RWPE2 (cell line): ENCODE measurements around the gene ADM5.

Experiments used
- ATAC-seq: fragments of 200-7000 bp; cut with Tn5 transposase; 3 replicates; pipeline ENCODE4 v1.9.1; 2021; ENCODE audit warnings: low read depth
- DNase-seq: peaks from one replicate; pipeline ENCODE4 v3.0.0-alpha.2; 2020; ENCODE audit warnings: low spot score
- H3K27ac ChIP-seq: fragments of 450-650 bp; 2 replicates; pipeline ENCODE4 v1.5.1; 2017; ENCODE audit warnings: mild to moderate bottlenecking; ENCODE audit not compliant: poor library complexity, severe bottlenecking
- H3K27me3 ChIP-seq: fragments of 250-450 bp; sonication (Bioruptor Pico); 2 replicates; pipeline ENCODE4 v1.5.1; 2021; ENCODE audit warnings: mild to moderate bottlenecking, moderate library complexity; ENCODE audit not compliant: insufficient read depth, poor library complexity, severe bottlenecking
- H3K36me3 ChIP-seq: fragments of 250-450 bp; sonication (Bioruptor Pico); 2 replicates; pipeline ENCODE4 v1.5.1; 2020; ENCODE audit warnings: low read depth, mild to moderate bottlenecking, moderate library complexity
- H3K4me1 ChIP-seq: fragments of 250-450 bp; sonication (Bioruptor Pico); 2 replicates; pipeline ENCODE4 v1.5.1; 2021; ENCODE audit warnings: mild to moderate bottlenecking, moderate library complexity; ENCODE audit not compliant: insufficient read depth, poor library complexity, severe bottlenecking
- H3K4me3 ChIP-seq: fragments of 250-450 bp; sonication (Bioruptor Pico); 2 replicates; pipeline ENCODE4 v1.5.1; 2021; ENCODE audit warnings: mild to moderate bottlenecking, moderate library complexity; ENCODE audit not compliant: severe bottlenecking
- H3K9me3 ChIP-seq: fragments of 250-450 bp; sonication (Bioruptor Pico); 2 replicates; pipeline ENCODE4 v1.5.1; 2021; ENCODE audit warnings: mild to moderate bottlenecking, moderate library complexity; ENCODE audit not compliant: severe bottlenecking
- TF ChIP-seq, protein P1 (sequence below): fragments of 450-650 bp; IDR thresholded peaks from one replicate; pipeline ENCODE4 v1.5.1; 2017; ENCODE audit warnings: mild to moderate bottlenecking, moderate library complexity; ENCODE audit not compliant: poor library complexity, severe bottlenecking

ADM5 gene, protein sequence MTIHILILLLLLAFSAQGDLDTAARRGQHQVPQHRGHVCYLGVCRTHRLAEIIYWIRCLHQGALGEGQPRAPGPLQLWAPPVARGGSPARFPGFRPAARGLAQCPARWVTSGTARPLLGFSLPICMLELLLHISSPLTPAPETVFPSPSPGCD

DNA sequence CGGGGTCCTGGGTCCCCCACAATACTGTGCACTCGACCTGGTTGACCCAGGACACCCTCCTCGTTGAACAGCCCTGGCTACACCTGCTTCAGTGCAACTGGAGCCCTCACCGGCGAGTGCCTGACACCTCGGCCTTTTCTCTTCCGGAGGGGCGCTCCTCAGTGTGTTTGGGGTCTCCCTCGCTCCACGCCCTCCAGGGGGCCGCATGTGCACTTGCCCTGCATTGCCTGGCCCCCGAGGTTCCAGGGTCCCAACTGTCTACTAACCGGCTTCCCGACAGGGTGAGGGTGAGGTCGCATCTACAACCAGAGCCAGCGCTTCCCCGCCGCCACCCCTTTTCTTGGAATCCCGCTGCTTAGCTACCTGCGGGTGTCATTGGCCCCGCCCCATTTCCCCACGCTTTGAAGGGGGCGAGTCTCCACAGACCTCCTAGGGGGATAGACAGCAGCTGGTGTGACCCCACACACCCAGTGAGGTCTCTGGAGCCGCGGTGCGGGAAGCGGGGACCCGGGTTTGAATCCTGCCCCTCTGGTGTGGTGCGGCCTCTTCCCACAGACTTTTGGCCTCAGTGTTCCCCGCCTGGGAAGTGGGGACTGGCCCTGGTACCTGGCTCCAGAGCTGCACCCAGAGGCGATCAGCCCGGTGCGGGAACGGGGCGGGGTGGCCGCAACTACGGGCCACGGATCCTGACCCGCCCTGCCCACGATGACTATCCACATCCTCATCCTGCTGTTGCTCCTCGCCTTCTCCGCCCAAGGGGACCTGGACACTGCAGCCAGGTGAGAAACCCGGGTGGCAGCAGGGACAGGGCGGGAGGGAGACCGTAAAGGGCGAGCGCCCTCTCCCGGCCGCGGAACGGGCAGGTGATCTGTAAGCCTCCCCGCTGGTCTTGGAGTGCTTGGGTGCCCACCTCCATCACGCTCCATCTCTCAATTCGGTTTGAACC lies at the start of gene ADM5:
TSS of gene ADM5 (plus strand) at position 462 of the 946 bp plus-strand sequence. CDS start at position 706, 244 bp downstream.
- peaks cover 21% of the 10 kb centered on the region for H3K36me3 ChIP-seq
- no peaks in the 10 kb centered on the region for H3K4me1 ChIP-seq
- H3K27me3 ChIP-seq = no peaks in the 10 kb centered on the region
- peak within 1 kb of the TSS; percentile 40 for H3K4me3 ChIP-seq
- no peaks in the 10 kb centered on the region for H3K9me3 ChIP-seq
- DNase-seq (peak; percentile 68), ATAC-seq (peak; percentile 30)
- H3K27ac ChIP-seq = peak within 1 kb of the TSS; percentile 29
- TF ChIP-seq, protein P1, sequence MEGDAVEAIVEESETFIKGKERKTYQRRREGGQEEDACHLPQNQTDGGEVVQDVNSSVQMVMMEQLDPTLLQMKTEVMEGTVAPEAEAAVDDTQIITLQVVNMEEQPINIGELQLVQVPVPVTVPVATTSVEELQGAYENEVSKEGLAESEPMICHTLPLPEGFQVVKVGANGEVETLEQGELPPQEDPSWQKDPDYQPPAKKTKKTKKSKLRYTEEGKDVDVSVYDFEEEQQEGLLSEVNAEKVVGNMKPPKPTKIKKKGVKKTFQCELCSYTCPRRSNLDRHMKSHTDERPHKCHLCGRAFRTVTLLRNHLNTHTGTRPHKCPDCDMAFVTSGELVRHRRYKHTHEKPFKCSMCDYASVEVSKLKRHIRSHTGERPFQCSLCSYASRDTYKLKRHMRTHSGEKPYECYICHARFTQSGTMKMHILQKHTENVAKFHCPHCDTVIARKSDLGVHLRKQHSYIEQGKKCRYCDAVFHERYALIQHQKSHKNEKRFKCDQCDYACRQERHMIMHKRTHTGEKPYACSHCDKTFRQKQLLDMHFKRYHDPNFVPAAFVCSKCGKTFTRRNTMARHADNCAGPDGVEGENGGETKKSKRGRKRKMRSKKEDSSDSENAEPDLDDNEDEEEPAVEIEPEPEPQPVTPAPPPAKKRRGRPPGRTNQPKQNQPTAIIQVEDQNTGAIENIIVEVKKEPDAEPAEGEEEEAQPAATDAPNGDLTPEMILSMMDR = peak; percentile 62

DNA sequence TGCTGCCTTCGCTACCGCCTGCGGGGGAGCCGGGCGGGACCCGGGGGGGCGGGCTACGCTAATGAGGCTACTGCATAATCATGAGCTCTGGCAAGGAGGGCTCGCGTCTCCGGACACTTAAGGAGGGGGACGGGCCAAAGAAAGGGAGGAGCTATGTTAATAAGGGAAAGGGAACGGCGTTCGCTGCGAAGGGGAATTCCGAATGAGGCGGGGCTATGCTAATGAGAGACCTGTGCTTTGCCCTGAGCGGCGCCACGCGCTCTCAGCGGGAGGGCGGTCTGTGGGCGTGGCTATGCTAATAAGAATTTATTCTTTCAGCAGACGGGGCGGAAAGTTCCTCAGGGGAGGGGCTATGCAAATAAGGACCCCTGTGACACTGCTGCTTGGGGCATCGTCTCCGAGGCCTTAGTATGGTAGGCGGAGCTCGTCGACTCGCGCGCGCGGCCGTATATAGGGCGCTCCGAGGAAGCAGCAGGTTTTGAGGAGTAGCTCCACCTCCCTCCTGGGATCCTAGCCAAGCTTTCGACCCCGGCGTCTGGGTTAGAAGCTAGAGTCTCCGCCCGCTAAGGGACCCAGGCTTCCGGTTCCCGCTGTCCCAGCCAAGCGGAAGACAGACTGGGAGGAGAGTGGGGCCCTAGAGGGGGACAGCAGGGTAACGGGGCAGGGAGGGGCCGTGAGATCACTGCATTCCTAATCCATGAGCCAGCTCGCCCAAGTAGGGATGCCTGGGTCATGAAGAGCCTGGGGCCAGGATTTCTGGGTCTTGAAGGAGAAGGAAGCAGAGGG lies 49.1 kb upstream of the ADM5 start, which contains the start of gene RRAS:
TSS of gene RRAS (minus strand) at position 31 of the 786 bp plus-strand sequence. CDS start 45 bp downstream, outside the sequence.
- no peaks in the 10 kb centered on the region for H3K4me1 ChIP-seq
- no peaks in the 10 kb centered on the region for H3K27me3 ChIP-seq
- H3K27ac ChIP-seq = peak within 1 kb of the TSS; percentile 99
- ATAC-seq (peak; percentile 73), DNase-seq (peak; percentile 99)
- peaks cover 9% of the 10 kb centered on the region for H3K36me3 ChIP-seq
- H3K9me3 ChIP-seq = no peaks in the 10 kb centered on the region
- TF ChIP-seq, protein P1 = no peak
- peak within 1 kb of the TSS; percentile 59 for H3K4me3 ChIP-seq

DNA sequence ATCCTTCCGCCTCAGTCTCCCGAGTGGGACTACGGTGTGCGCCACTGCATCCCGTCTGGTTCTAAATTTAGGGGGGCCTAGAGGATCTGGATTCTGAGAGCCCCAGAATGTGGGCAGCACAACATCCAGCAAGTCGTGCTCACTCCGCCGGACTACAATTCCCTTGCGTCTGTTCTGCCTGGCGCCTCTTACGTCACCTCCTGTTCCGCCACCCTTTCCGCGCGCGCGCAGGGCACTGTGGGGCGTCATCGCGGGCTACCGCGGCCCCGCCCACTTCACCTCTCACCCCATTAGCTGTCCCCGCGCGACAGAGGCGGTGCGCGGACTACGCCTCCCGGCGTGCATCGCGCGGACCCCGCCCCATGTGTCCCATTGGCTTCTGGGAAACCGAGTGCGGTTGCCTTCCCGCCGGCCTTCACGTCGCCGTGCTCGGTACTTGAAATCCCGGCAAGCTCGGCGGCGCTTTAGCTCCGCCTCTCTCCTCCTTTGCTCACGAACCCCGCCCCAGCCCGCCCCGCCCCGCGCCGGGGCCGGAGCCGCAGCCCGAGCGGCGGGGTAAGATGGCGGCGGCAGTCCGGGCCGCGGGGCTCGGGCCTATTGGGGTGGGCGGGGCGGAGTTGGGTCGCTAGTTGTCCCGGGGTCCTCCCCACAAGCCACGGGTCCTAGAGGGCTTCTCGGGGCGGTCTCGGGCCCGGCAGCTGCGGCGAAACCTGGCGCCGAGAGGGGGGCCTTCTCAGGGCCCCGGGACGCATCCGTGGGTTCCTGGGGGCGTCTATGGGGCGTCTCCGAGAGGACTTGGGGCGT lies 47.5 kb upstream of the ADM5 start, which contains the start of gene SCAF1:
TSS of gene SCAF1 (plus strand) at position 522 of the 804 bp plus-strand sequence. CDS start 2,818 bp downstream, outside the sequence.
- Histone ChIP-seq H3K27me3 (no peaks in the 10 kb centered on the region), H3K36me3 (peaks cover 23% of the 10 kb centered on the region), H3K4me1 (no peaks in the 10 kb centered on the region), H3K27ac (peak within 1 kb of the TSS; percentile 99), H3K4me3 (peak within 1 kb of the TSS; percentile 76), H3K9me3 (no peaks in the 10 kb centered on the region)
- TF ChIP-seq, protein P1 = no peak
- peak; percentile 46 for ATAC-seq
- peak; percentile 99 for DNase-seq

DNA sequence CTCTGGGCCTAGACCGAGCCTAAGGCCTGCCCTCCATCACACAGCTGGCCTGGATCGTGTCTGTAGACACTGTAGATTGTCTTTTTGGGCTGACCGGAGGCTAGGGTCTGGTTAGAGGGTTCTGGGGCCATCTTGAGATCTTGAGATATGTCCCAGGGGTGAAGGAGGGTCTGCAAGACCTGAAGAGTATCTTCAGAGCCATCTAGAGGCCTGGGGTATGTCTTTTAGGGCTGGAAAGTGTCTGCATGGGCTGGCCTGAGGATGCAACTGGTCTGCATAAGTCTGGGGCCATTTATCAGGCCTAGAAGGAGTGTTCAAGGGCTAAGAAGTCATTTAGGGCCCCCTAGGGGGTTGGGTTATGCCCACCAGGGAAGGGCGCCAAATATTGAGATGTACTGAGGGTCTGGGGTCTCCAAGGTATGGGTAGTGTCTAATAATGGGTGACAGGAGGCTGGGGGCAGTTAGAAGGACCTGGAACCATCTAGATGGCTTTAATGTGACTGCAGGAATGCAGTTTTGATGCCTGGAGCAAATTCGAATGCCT lies 46.8 kb upstream of the ADM5 start:
- H3K27me3 ChIP-seq = no peaks in the 10 kb centered on the region
- ATAC-seq (no peak), DNase-seq (no peak)
- H3K36me3 ChIP-seq = peaks cover 29% of the 10 kb centered on the region
- peak overlapping the region; percentile 76 for H3K4me3 ChIP-seq
- H3K4me1 ChIP-seq = no peaks in the 10 kb centered on the region
- peak overlapping the region; percentile 99 for H3K27ac ChIP-seq
- TF ChIP-seq, protein P1 = no peak
- H3K9me3 ChIP-seq = no peaks in the 10 kb centered on the region
